Endothelial cell of umbilical vein (primary cell): ENCODE results near the gene RGP1. TPM values are rescaled to one million over a fixed set of nuclear protein-coding genes. Genes with fewer than 3 reads are reported as not detected.

Source experiments
- BruUV-seq: library from RNA; stranded (reverse); fragments of 400-500 nt; replicated peaks from 2 replicates; lab custom pipeline; 2021; lab: Mats Ljungman, UMichigan
- CTCF ChIA-PET: fragments of 300-600, 350-600 bp; sonication (Branson Sonifier 250); formaldehyde crosslinking; loops from one replicate; lab custom pipeline; 2021; ENCODE audit warnings: antibody characterized with exemption, inconsistent platforms; lab: Charles Lee
- POLR2A ChIA-PET: fragments of 300-600, 350-600 bp; sonication (Branson Sonifier 250); formaldehyde crosslinking; loops from one replicate; lab custom pipeline; 2021; ENCODE audit warnings: antibody characterized with exemption, inconsistent platforms; lab: Charles Lee
- DNase-seq: peaks from one replicate; pipeline ENCODE4 v3.0.0-alpha.2; 2011; ENCODE audit warnings: low read depth, low spot score
- FAIRE-seq: peaks from 2 replicates; lab custom pipeline; 2011; peaks lifted over from hg19 to GRCh38; lab: Jason Lieb, UNC
- H2AFZ ChIP-seq: 2 replicates; pipeline ENCODE4 v1.6.0; 2012; ENCODE audit warnings: low read depth, low read length, control low read depth, inconsistent platforms
- H3K27ac ChIP-seq: 2 replicates; pipeline ENCODE4 v1.5.1; 2011; ENCODE audit warnings: low read depth, mild to moderate bottlenecking, control low read depth, low read length, moderate library complexity; ENCODE audit not compliant: insufficient read depth
- H3K27me3 ChIP-seq, 2 experiments: 2 replicates each; pipeline versions ENCODE4 v1.6.0 to v1.6.1; 2011; ENCODE audit warnings: low read length in 2 of 2, mixed read lengths in 1 of 2; ENCODE audit not compliant: control insufficient read depth in 2 of 2, insufficient read depth in 2 of 2
- H3K36me3 ChIP-seq, 2 experiments: 2 replicates in 1 of 2; 3 replicates in 1 of 2; pipeline ENCODE4 v1.5.1; 2011; ENCODE audit warnings: low read length in 2 of 2, mild to moderate bottlenecking in 1 of 2, moderate library complexity in 1 of 2; ENCODE audit not compliant: control insufficient read depth in 2 of 2, insufficient read depth in 2 of 2; ENCODE audit errors: extremely low read depth in 1 of 2
- H3K4me1 ChIP-seq: 3 replicates; pipeline ENCODE4 v1.5.1; 2011; ENCODE audit warnings: mild to moderate bottlenecking, low read length; ENCODE audit not compliant: control insufficient read depth, insufficient read depth; ENCODE audit errors: extremely low read depth
- H3K4me2 ChIP-seq: 2 replicates; pipeline ENCODE4 v1.6.1; 2011; ENCODE audit warnings: low read length, control low read depth, mixed read lengths; ENCODE audit not compliant: insufficient read depth
- H3K4me3 ChIP-seq, 3 experiments: fragments of 200-600 bp in 1 of 3; sonication (generic), shearing (Covaris generic) in 1 of 3; replicated peaks in 1 of 3; 2 replicates each; pipeline ENCODE4 v1.5.1; 2011 to 2016; ENCODE audit warnings: control low read depth in 3 of 3, low read length in 3 of 3, mild to moderate bottlenecking in 2 of 3, inconsistent platforms in 1 of 3, low read depth in 1 of 3, moderate library complexity in 1 of 3; ENCODE audit not compliant: insufficient read depth in 1 of 3
- H3K79me2 ChIP-seq: 2 replicates; pipeline ENCODE4 v1.6.0; 2012; ENCODE audit warnings: low read length, inconsistent platforms; ENCODE audit not compliant: control insufficient read depth, insufficient read depth
- H3K9ac ChIP-seq: replicated peaks from 2 replicates; pipeline ENCODE3; 2011; ENCODE audit warnings: low read length, control low read depth; ENCODE audit not compliant: insufficient read depth; ENCODE audit errors: extremely low read depth
- H3K9me1 ChIP-seq: replicated peaks from 3 replicates; pipeline ENCODE4 v1.6.0; 2011; ENCODE audit warnings: mild to moderate bottlenecking, low read length; ENCODE audit not compliant: control insufficient read depth, insufficient read depth; ENCODE audit errors: extremely low read depth
- H3K9me3 ChIP-seq: replicated peaks from 2 replicates; pipeline ENCODE4 v1.5.1; 2012; ENCODE audit warnings: low read length, inconsistent platforms; ENCODE audit not compliant: control insufficient read depth, insufficient read depth
- H4K20me1 ChIP-seq: replicated peaks from 2 replicates; pipeline ENCODE3; 2011; ENCODE audit warnings: mild to moderate bottlenecking, low read length; ENCODE audit not compliant: control insufficient read depth, insufficient read depth; ENCODE audit errors: extremely low read depth
- CTCF ChIP-seq, 2 donors: IDR thresholded peaks; 1 replicate in 1 of 2; 2 replicates in 1 of 2; pipeline ENCODE4 v1.5.1; 2011; ENCODE audit warnings: low read length in 2 of 2, mild to moderate bottlenecking in 2 of 2, moderate library complexity in 2 of 2, control low read depth in 1 of 2, inconsistent platforms in 1 of 2, low read depth in 1 of 2; ENCODE audit not compliant: insufficient read depth in 1 of 2; ENCODE audit errors: extremely low read depth in 1 of 2
- MYC ChIP-seq: IDR thresholded peaks from one replicate; pipeline ENCODE4 v1.6.1; 2011; ENCODE audit warnings: mild to moderate bottlenecking, low read depth, low read length
- POLR2A ChIP-seq: IDR thresholded peaks from 2 replicates; pipeline ENCODE4 v1.6.1; 2012; ENCODE audit warnings: low read depth, mild to moderate bottlenecking, control low read depth, low read length
- POLR2AphosphoS5 ChIP-seq: IDR thresholded peaks from 2 replicates; pipeline ENCODE4 v1.6.1; 2012; ENCODE audit warnings: low read depth, mild to moderate bottlenecking, control low read depth, low read length, moderate library complexity; ENCODE audit not compliant: insufficient read depth
- dilution Hi-C: fragments of 300-500 bp; cut with MboI; formaldehyde crosslinking; loops from one replicate; pipeline ENCODE4 v1.15.0; 2019; ENCODE audit warnings: low sequenced_read_pairs; ENCODE audit not compliant: extremely low pct_ligation_motif_present
- intact Hi-C: fragments of 100-400 bp; cut with micrococcal nuclease; formaldehyde crosslinking; loops from one replicate; pipeline ENCODE4 v1.10.0; 2022
- polyA plus RNA-seq, 4 experiments: library from polyadenylated mRNA; depleted of rRNA in 3 of 4; stranded (reverse) in 3 of 4; unstranded in 1 of 4; fragments of >200 nt; gene quantifications; 2 replicates each; pipeline versions ENCODE4 v1.2.1 to v1.2.3, GENCODE V29; 2011 to 2012; ENCODE audit warnings: missing spikeins in 1 of 4
- total RNA-seq: library from RNA; stranded (reverse); gene quantifications from 2 replicates; pipeline ENCODE4 v1.2.3, GENCODE V29; 2021

Gene RGP1
- total and polyA plus RNA-seq, 2 donors (not counting 3 experiments of a cell fraction or from before 2014, with no cell fraction given), result 15.0 to 29.0 TPM

- H3K9me1 ChIP-seq, result no peaks in the 10 kb centered on the region
- intact Hi-C loops, result loop anchor here (1.0 to 2.0 kb wide), 8 partner anchors 17 to 177 kb away; partner anchors contain the start of genes CCDC107, GBA2, HINT2 and RGP1
- H3K9me3 ChIP-seq, result no peaks in the 10 kb centered on the region
- H3K27me3 ChIP-seq, result no peaks in the 10 kb centered on the region
- peak within 1 kb of the TSS; percentile 15 for H2AFZ ChIP-seq
- peaks cover 63% of the 10 kb centered on the region for H3K79me2 ChIP-seq
- peaks cover 54% of the 10 kb centered on the region for H3K4me1 ChIP-seq
- DNase-seq, result peak; percentile 99
- H3K4me3 ChIP-seq, result peak within 1 kb of the TSS; percentile 46 to 92 (median 79)
- BruUV-seq, result no TSS peak
- FAIRE-seq, result peak; percentile 95
- TF ChIP-seq POLR2AphosphoS5 (peak; percentile 94), MYC (no peak), CTCF (IDR thresholded peaks at IDR 0.05; ENCODE audit: extremely low read depth in 1 of 2, insufficient read depth in 1 of 2, low read depth in 1 of 2, low read length in 2 of 2) (peak in 1 of 2 donors; percentile 14), POLR2A (peak; percentile 48)
- ChIA-PET CTCF (interaction anchor here (0.6 to 3.7 kb wide), 19 partner anchors 9 to 187 kb away, joined by 3 to 32 read pairs (median 4); partner anchors contain the start of genes GBA2, HINT2, MSMP and RGP1), POLR2A (interaction anchor here (0.7 to 1.4 kb wide), 5 partner anchors 11 to 82 kb away, joined by 3 to 7 read pairs (median 5); partner anchors contain the start of genes GBA2, HINT2 and RGP1)
- peaks cover 11 to 17% of the 10 kb centered on the region in 2 experiments for H3K36me3 ChIP-seq
- peak within 1 kb of the TSS; percentile 97 for H3K4me2 ChIP-seq
- peak within 1 kb of the TSS; percentile 92 for H3K9ac ChIP-seq
- H4K20me1 ChIP-seq, result no peaks in the 10 kb centered on the region
- peak within 1 kb of the TSS; percentile 79 for H3K27ac ChIP-seq
- dilution Hi-C loops, result no loop called here
Observed at GRCh38 chr9:35732185-35732799, 16.8 kb upstream of the RGP1 start, which contains the start of the genes CREB3 and TLN1. Gene CREB3 (plus strand): TSS chr9:35732666. CDS start chr9:35732773, 107 bp downstream. Gene TLN1 (minus strand): TSS chr9:35732195. CDS start chr9:35725694, 6,501 bp downstream.
